Inflammatory macrophage treated with lipopolysaccharide for 1 hour (primary cell): ENCODE data around the gene TMEM72.

Experiments
- DNase-seq, 2 donors: peaks; one replicate each; pipeline ENCODE4 v3.0.0-alpha.2; 2020 to 2022

Gene TMEM72

DNA sequence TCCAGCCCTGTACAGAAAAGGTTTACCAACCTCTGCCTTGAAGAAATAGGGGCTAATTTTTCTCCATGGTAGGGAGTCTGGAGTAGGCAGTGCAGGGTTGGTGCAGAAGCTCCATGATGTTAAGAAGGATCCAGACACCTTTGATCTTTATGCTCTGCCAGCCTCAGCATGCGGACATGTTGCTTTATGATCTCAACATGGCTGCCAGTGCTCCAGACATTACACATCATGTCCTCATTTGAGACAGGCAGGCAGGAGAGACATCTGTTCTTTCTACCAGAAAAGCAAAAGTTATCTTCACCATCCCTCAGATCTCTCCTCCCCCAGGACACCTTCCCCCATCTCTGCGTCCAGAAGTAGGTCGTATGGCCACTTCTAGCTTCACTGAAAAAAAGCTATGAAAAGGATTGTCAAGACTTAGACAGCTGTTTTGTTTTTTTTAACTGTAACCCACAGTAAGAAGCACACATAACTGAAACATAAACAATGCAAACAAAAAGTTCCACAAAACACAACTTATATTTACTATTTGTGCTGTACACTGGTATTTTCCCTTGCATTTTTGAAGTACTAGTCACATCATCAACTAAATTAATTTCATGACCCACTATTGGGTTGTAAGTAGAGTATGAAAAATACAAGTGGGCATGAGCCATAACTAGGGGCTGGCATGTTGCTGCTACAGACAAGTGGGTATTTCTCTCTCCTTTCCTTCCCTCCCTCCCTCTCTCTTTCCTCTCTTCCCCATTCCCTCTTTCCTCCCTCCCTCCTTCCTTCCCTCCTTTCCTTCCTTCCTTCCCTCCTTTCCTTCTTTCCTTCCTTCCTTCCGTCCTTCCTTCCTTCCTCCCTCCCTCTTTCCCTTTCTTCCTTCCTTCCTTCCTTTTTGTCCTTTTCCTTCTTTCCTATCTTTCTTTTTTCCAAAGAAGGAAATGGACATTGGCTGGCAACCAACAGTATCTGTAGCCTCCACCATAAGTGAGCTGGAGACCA lies 45.9 kb downstream of the TMEM72 start:
- no peak for DNase-seq

DNA sequence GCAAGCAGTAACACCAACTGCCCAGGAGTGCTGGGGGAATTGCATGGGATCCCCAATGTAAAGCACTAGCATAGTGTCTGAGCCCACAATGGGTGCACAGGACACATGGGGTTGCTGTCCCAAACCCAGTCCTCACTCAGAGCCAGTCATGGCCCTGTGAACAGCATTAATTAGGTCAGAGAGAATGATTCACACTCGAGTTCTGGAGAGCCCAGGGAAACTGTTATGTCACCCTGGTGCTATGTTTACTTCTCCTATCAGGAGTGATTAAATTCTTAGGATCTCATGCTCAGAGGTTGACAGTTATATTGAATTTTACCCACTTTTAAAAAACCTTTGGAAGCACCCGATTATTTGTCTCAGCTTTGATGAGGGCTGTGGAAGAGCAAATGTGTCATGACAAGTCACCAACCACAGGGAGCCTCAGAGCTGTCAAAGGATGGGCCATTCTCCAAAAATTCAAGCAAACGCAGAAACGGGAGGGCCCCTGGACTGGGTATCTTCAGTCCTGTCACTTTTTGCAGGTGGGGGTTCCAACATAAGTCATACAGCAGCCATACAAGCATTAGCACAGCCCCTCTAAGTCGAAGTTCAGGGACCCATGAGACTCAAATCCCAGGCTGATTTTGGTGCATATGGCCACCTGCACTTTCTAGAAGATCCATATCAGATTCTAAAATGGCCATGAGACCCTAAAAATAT lies 47.2 kb downstream of the TMEM72 start:
- DNase-seq, result peak; percentile 87 to 97

DNA sequence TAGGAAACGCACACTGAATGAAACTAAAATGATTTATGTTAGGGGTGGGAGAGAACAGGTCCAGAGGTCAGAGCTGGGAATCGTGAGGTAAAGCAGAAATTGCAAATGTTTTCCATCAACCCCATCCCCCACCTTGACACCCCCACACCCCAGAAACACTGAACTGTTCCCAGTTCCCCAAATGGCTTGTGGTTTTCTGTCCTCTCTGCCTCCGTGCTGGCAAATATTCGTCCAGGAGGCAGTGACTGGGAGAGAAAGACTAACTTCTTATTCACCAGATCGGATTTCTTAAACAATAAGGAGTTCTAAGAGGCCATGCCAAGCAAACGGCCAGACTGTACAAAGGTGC lies 47.7 kb downstream of the TMEM72 start:
- peak; percentile 60 to 71 for DNase-seq

DNA sequence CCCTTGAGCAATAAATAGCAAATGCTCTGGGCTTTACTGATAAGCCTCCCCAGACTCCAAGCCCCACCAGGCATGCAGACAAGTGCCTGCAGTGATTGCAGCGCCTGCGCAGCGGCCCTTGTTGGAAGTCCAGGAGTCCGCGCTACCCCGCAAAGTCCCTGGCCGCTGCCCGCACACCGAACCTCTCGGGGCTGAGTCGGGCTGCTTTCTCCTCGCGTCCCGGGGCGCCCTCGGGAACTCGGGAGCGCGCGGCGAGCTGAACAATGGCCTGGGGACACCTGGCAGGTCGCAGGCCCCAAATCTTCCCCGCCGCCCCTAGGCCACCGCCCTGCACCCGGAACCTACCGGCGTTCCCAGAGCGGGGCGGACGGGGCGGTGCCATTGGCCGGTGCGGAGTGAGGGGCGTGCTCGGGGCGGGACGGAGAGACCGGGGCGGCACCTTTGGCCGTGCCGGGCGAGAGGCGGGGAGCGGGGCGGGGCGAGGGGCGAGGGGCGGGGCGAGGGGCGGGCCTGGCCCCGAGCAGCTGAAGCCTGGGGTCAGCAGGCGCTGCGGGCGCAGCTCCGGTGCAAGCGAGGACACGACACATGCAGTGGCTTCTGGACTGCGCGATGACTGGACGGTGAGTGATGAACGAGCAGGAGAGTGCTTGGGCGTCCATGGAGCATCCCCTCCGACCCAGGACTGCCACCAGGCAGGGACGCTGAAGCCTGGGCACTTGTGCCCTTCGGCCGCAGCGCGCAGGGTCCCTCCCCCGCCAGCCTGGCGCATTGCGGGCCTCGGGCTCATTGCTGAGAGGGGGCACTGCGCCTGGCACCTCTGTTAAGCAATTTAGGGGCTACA lies 48.3 kb downstream of the TMEM72 start, which contains the start of gene RASSF4:
Gene RASSF4 (plus strand): TSS at position 556 of the 841 bp plus-strand sequence. CDS start 10,401 bp downstream, outside the sequence.
- peak; percentile 93 to 94 for DNase-seq

DNA sequence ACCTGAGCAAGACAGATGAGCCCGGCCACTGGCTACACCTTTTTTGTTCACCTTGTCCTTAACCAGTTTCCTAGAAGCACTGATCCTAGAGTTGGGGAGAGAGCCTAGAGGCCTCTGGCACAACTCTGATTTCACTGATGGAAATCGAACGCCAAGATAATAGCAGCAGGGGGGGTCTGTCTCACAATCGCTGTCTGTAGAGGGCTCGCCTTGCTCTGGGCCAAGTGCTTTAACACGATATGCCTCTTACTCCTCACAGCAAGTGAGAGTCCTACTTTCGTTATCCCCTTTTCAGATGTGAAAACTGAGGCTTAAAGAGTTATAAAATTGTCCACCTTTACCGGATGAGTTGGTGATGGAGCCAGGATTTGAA lies 48.9 kb downstream of the TMEM72 start:
- no peak for DNase-seq

DNA sequence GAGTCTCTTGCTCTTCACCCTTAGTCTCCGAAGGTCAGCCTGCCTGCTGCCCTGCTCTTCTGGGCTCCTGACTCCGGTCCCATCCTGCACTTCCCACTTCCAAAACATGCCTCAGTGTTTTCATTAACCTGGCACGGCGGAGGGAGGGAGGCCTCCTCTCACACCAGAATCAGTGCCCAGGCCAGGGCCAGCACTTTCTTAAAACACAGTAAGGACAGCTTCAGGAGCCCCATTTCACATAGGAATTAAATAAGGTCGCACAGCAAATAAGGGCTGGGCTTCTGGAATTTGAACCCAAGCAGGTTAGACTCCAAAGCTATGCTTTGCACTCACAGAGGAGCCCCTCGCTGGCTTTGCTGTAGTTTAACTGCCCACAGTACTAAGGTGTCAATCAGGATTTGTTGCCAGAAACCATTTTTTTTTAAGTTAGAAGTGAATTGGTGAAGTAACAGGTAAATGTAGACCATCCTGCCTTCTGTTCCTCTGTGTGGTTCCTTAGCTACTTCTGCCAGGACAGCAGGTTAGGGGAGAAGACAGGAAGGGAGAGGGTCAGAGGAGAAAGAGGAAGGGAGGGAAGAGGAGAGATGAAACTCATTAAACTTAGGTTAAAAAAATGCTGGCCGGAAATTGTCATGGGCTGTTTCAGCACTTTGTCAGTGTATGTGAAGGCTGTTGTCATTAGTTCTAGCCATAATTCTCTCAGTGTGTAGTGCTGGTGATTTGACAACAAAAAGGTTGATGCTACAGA lies 49.5 kb downstream of the TMEM72 start:
- DNase-seq, result no peak

DNA sequence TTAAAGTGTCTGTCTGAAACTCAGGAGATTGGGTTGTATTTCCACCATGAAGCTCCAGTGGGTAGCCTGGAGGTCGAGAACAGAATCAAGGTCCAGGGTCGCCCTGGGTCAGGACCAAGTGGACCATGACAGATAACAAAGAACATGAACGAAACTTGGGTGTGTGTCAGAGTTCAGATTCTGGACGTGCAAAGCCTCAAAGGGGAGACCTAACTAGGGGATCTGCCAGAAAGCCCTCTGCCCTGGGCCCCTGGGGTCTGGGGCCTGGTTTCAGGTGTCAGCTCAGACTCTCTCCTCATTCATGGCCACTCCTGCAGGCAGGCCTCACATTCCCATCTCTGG lies 50.1 kb downstream of the TMEM72 start:
- no peak for DNase-seq

DNA sequence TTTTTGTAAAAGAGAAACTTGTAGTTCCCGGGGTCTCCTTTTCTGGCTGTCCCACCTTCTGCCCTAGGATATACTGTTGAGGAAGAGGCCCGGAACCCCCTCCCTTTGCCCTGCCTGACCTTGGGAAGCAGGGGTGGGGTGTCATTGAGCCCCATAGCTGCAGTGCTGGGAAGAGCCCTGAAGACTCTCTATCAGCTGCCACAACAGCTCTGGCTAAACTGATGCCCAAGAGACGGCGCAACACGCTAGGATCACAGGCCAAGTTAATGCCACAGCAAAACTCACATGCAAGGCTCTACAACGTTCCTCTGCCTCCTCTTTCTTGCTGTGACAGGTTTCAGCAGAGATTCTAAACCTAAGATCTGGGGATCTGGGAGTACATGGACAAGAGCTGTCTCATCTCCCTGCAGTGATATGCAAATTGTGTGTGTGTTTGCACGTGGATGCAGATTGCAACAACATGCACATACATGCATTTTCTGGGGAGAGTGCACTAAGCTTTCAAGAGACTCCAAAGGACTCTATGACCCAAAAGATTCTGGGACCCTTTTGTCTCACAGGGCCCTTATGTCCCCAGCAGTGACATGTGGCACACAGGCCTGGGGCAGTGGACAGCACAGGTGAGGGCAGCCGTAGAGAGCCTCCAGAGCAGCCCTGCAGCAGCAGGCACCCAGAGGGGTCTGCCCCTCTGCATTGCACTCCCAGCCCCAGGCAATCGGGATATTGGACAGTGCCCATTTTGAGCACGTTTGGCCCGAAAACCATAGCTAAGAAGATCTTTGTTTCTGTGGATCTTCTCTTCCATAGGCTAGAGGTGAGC lies 51.0 kb downstream of the TMEM72 start:
- no peak for DNase-seq

DNA sequence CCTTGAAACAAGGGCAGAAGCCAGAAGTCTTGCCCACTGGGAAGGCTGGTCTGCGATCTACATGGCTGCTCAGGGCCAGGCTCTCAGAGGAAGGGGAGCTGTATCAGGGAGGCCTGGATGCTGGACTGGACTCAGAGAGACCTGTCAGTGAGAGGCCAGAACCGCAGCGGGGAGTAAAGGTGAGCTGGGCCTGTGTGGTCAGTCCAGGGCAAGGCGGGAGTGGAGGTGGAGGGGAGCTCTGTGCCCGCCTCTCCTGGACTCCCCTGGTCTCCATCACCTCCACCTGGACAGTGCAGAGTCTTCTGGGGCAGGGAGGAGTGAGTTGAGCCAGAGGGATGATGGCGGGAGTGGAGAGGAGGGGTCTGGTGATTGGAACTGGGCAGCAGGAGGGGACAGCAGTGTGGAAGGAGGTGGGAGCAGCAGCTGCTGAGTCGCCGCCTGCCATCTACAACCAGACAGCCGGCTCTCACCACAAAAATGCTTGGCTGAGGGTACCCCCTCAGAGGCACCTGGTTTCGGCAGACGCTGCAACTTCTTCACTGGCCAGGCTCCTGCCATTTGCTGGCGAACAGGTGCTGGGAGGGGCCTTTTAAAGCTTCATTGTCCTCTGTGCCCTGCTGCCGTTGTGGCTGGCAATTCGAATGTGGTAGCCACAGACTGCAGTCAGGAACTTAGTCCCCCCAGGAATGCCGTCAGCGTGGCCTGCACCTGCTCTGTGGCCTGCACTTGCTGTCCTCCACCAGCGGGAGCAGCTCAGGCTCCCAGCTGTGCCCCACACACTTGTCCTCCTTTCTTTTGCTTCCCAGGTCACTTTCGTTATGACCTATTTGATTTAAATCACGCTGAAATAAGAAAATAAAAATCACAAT lies 52.0 kb downstream of the TMEM72 start:
- DNase-seq, result peak in 1 of 2 donors; percentile 52

DNA sequence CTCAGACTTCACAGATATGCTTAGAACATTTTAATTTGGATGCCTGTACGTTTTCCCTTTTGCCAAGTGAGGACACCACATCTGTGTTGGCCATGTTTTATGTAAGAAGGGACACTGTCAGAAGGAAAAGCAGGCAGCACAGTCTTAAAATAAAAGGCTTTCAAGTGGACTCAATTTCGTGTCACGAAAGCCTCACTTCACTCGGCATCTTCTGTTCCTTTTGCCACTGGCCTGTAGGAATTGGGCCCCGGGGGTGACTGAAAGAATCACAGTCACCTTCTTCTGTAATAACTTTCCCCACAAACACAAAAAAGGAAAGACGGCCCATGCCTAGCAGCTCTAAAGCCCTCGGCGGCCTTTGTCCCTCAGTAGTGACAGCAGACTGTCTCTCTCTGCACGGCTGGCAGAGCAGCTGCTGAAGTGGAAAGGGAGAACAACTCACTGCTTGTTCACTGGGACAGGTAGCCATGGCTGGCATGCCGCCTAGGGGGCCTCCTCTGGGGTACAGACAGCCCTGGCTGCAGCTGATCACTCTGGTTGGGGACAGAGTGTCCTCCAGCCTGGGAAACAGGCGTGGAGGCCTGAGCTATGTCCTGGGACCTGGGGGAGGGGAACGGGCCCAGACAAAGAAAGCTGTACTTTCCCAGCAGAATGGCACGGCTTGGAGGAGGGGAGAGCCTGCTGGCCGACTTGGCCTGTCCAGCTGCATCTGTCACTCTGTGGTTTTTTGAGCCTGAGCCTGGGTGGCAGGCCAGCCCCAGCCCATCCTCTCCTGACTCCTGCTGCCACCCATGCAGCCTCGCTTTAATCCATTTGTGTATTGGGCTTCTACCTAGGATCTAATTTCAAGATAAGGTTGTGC lies 52.9 kb downstream of the TMEM72 start:
- peak in 1 of 2 donors; percentile 81 for DNase-seq

DNA sequence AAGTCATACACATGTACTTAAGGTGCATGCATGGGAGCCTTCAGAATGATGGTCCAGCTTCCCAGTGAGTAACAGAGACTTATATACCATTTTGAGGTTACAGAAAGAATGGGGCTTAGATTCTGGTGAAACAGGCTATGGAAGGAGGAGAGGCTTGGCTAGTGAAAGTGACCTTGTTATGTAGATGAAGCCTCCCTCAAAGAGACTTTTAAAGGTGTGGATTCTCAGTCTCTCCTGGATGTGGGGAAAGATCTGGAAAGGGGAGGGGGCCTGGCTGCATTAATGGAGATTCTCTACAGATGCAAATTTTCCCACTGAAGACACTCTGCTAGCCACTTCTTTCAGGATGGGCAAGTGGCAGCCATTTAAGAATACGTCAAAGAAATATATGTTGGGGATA lies 54.0 kb downstream of the TMEM72 start:
- DNase-seq, result no peak

DNA sequence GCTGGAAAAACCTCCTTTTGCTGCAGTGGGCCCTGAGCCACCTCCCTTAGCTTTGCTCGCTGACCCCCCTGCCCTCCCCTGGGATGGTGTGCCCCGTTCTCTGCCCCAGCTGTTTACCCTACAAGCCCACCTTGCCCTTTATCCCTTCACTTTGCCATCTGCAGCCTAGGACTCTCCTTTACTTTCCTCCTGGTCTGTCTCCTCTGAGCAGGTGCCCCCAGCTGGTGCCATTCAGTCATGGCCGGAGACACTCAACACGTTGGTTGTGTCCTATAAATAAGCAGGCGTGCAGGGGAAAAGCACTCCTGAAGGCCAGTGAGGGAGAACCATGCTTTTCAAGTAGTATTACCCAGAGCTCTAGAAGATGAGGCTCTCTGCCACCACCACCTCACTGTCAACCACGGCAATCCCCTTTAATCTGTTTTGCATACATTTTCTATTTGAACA lies 54.5 kb downstream of the TMEM72 start:
- no peak for DNase-seq

DNA sequence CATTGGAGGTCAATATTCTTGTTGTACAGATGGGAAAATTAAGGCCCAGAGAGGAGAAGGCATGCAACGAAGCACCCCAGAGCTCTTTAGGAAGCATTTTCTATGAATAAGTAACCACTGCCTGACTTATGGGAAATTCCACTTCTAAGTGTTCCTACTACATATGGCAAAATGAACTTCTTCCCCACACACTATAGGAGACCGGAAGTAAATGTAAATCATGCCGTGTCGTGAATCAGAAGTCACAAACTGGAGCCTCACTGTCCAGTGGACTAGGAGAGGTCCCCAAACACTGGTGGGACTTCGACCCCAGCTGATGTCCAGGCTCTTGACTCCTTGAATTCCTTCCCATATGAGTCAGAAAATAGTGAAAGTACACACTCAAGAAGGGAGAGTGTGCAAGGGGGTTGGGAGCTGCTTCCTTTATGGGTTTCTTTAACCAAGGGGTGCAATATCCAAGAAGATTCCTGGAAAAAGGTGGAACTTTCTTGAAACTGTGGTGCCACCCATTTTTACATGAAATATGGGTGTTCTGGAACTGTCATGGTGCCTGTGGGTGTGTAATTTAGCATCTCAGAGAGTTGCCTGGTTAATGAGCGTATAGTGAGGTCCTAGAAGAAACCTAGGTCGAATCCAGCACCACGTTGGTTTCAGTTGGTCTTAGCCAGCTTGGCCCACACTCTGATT lies 55.1 kb downstream of the TMEM72 start:
- peak; percentile 77 to 89 for DNase-seq

DNA sequence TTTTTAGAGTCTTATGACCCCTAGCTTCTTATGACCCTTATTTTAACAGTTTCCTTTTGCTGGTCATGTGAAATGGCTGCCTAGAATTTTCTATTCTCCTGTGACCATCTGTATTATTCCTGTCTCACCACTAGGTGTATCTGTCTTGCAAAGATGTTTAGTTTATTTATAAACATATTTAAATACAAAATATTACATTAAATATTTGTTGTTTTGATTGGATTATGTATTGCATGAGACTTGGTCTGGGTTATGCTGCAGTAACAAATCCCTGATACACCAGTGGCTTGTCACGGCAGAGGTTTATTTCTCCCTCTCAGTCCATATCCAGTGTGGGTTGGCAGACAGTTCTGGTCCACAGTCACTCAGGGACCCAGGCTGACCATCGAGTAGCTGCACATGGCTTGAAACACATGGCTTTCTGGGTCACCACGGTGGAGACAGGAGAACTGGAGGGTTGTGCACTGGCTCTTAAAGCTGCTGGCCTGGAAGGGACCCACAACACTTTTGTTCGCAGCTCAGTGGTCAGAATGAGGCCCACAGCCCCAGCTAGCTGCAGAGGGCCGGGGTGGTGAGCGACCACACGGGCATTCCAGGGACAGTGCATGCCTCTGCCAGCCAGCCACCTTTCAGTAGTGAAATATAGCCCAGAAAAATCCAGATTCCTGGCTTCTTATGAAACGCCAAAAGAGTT lies 55.8 kb downstream of the TMEM72 start:
- peak in 1 of 2 donors; percentile 48 for DNase-seq

DNA sequence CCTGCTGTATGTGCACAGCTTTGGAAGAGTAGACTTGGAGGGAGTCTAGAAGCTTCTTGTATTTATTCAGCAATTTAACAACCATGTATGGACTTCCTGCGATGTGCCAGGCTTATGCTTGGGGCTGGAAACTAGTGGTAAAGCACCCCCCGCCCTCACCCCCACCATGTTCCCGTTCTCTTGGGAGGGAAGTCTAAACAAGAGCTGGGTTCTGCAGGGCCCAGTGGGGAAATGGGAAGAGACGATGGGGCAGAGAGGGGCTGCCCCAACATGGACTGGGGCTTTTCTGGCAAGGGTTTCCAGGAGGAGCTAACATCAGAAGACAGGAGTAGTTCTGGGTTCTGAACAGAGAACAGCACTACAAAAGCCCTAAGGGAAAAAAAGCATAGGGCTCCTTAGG lies 56.5 kb downstream of the TMEM72 start:
- DNase-seq, result peak; percentile 75 to 86

DNA sequence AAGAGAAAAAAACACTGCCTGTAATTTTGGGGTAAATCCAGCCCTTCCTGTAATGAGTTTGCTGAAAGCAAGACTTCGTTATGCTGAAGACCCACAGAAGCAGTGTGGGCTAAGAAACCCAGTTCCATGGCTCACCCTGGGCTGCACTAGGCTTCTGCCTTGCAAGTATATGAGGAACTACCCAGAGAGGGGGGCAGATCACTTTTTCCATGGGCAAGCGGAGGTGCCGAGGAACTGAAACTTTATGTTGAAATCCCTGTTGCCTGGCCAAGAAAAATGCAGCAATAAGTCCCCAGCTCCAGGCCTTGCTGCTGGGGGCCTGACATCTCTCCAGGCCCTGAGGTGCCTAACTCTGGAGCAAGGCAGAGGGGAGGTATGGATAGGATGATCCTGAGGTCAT lies 57.0 kb downstream of the TMEM72 start:
- DNase-seq, result peak; percentile 91 to 97

DNA sequence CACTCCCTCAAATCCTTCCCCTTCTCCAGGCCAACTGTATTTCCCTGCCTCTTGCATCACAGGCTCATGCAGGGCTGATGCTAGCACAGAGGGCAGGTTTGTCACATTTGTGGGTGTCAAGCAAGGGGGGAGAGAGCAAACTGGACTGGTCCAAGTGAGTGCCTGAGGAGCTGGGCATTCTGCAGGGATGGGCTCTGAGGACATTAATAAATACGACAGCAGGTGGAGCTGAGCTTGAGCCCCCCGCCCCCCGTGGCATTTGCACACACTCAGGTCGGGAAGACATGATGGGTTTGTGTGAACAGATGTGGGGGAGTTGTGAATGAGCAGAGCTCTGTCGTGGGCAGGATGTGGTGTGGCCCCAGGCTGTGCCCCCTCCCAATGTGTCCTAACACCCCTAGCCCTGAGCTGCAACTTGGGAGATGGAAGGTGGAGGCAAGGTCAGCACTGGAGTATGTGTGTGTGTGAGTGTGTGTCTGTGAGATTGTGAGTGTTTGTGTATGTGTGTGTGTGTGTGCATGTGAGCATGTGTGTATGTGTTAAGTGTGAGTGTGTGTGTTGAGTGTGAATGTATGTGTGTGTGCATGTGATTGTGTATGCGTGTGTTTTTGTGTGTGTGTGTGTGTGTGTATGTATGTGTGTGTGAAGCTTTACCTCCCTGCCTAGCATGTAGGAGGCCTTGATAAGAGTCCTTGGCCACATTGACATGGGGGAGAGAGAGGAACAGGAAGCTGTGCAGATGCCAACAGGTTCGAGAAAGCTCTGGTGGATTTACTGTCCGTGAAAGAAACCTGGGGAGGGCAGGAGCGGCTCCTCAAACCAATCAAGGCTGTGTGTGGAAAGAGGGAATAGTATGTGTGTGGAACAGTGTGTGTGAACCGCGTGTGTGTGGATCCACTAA lies 57.6 kb downstream of the TMEM72 start:
- no peak for DNase-seq
